HEK293 (cell line): ENCODE results near the gene C8G.

Experiments used
- CTCF ChIA-PET: fragments of 350-600 bp; formaldehyde crosslinking; extraction: SDS; loops from one replicate; lab custom pipeline; 2021; ENCODE audit warnings: antibody characterized with exemption; lab: Yijun Ruan, JAX
- POLR2A ChIA-PET: fragments of 300-600 bp; formaldehyde crosslinking; extraction: SDS; loops from one replicate; lab custom pipeline; 2020; ENCODE audit warnings: antibody characterized with exemption, inconsistent platforms; lab: Yijun Ruan, JAX
- H3K27ac ChIP-seq: fragments of 200-500 bp; sonication (Bioruptor generic); 2 replicates; pipeline ENCODE4 v1.5.1; 2014; ENCODE audit warnings: low read depth, low read length, control low read depth, inconsistent platforms; ENCODE audit errors: extremely low read depth
- H3K36me3 ChIP-seq, 2 experiments: fragments of 200-500 bp in 1 of 2; sonication (Bioruptor generic) in 1 of 2; 1 replicate in 1 of 2; 2 replicates in 1 of 2; pipeline ENCODE4 v1.5.1; 2014 to 2017; ENCODE audit warnings: inconsistent platforms in 2 of 2, low read length in 2 of 2; ENCODE audit not compliant: control insufficient read depth in 2 of 2, insufficient read depth in 1 of 2
- H3K4me1 ChIP-seq: fragments of 200-500 bp; sonication (Bioruptor generic); 2 replicates; pipeline ENCODE4 v1.5.1; 2014; ENCODE audit warnings: mild to moderate bottlenecking, low read length, inconsistent platforms; ENCODE audit not compliant: control insufficient read depth, insufficient read depth
- H3K4me3 ChIP-seq: 2 replicates; pipeline ENCODE4 v1.5.1; 2011; ENCODE audit warnings: low read depth, mild to moderate bottlenecking, control low read depth, low read length, moderate library complexity
- H3K9me3 ChIP-seq: fragments of 200-500 bp; sonication (Bioruptor generic); 2 replicates; pipeline ENCODE4 v1.5.1; 2014; ENCODE audit warnings: low read depth, low read length, inconsistent platforms; ENCODE audit not compliant: control insufficient read depth, insufficient read depth
- ATF2 ChIP-seq: fragments of 450-650 bp; formaldehyde crosslinking; IDR thresholded peaks from 2 replicates; pipeline ENCODE4 v1.5.1; 2016; ENCODE audit warnings: missing biosample characterization, missing genetic modification characterization, low read depth
- CTCF ChIP-seq: fragments of 450-650 bp; formaldehyde crosslinking; IDR thresholded peaks from 2 replicates; pipeline ENCODE4 v1.5.1; 2016; ENCODE audit warnings: missing biosample characterization, missing genetic modification characterization
- GLIS2 ChIP-seq: fragments of 450-650 bp; formaldehyde crosslinking; IDR thresholded peaks from 2 replicates; pipeline ENCODE4 v1.5.1; 2016; ENCODE audit warnings: missing biosample characterization, missing genetic modification characterization
- HIC1 ChIP-seq: fragments of 450-650 bp; formaldehyde crosslinking; IDR thresholded peaks from 2 replicates; pipeline ENCODE4 v1.5.1; 2016; ENCODE audit warnings: missing biosample characterization, missing genetic modification characterization
- PBX3 ChIP-seq: sonication (generic); formaldehyde crosslinking; IDR thresholded peaks from 2 replicates; pipeline ENCODE4 v1.8.1; 2022; ENCODE audit warnings: mild to moderate bottlenecking, moderate library complexity, missing genetic modification reagents
- ZBTB26 ChIP-seq: fragments of 450-650 bp; formaldehyde crosslinking; optimal IDR thresholded peaks from 2 replicates; pipeline ENCODE3; 2016; ENCODE audit warnings: missing biosample characterization, mild to moderate bottlenecking, missing genetic modification characterization
- ZBTB48 ChIP-seq: fragments of 450-650 bp; formaldehyde crosslinking; IDR thresholded peaks from 2 replicates; pipeline ENCODE4 v1.5.1; 2016; ENCODE audit warnings: missing biosample characterization, missing genetic modification characterization
- ZIC2 ChIP-seq: fragments of 450-650 bp; formaldehyde crosslinking; IDR thresholded peaks from 2 replicates; pipeline ENCODE4 v1.5.1; 2016; ENCODE audit warnings: missing biosample characterization, missing genetic modification characterization
- ZNF112 ChIP-seq: fragments of 450-650 bp; formaldehyde crosslinking; IDR thresholded peaks from 2 replicates; pipeline ENCODE4 v1.5.0; 2017; ENCODE audit warnings: missing biosample characterization, missing genetic modification characterization
- ZNF133 ChIP-seq: fragments of 450-650 bp; formaldehyde crosslinking; IDR thresholded peaks from 2 replicates; pipeline ENCODE4 v1.5.1; 2016; ENCODE audit warnings: missing biosample characterization, missing genetic modification characterization
- ZNF16 ChIP-seq: fragments of 450-650 bp; formaldehyde crosslinking; IDR thresholded peaks from 2 replicates; pipeline ENCODE4 v1.5.1; 2016; ENCODE audit warnings: low read depth, missing biosample characterization, missing genetic modification characterization
- ZNF223 ChIP-seq: fragments of 450-650 bp; formaldehyde crosslinking; IDR thresholded peaks from 2 replicates; pipeline ENCODE4 v1.5.1; 2016; ENCODE audit warnings: missing biosample characterization, missing genetic modification characterization
- ZNF394 ChIP-seq: fragments of 450-650 bp; formaldehyde crosslinking; IDR thresholded peaks from 2 replicates; pipeline ENCODE4 v1.5.1; 2016; ENCODE audit warnings: missing biosample characterization, missing genetic modification characterization, mild to moderate bottlenecking, moderate library complexity, borderline replicate concordance
- ZNF621 ChIP-seq: fragments of 450-650 bp; formaldehyde crosslinking; IDR thresholded peaks from 2 replicates; pipeline ENCODE4 v1.5.1; 2017; ENCODE audit warnings: missing biosample characterization, missing genetic modification characterization
- ZNF707 ChIP-seq: fragments of 450-650 bp; formaldehyde crosslinking; IDR thresholded peaks from 2 replicates; pipeline ENCODE4 v1.5.1; 2016; ENCODE audit warnings: missing biosample characterization, missing genetic modification characterization
- ZNF792 ChIP-seq: fragments of 450-650 bp; formaldehyde crosslinking; IDR thresholded peaks from 2 replicates; pipeline ENCODE4 v1.5.1; 2016; ENCODE audit warnings: missing biosample characterization, missing genetic modification characterization
- ZNF843 ChIP-seq: fragments of 450-650 bp; formaldehyde crosslinking; IDR thresholded peaks from 2 replicates; pipeline ENCODE4 v1.5.1; 2016; ENCODE audit warnings: missing biosample characterization, missing genetic modification characterization
- ZSCAN30 ChIP-seq: fragments of 450-650 bp; IDR thresholded peaks from 2 replicates; pipeline ENCODE4 v1.5.1; 2018; ENCODE audit warnings: missing biosample characterization, mild to moderate bottlenecking, missing genetic modification characterization, moderate library complexity
- TF ChIP-seq, protein P1 (sequence below): fragments of 450-650 bp; formaldehyde crosslinking; IDR thresholded peaks from 2 replicates; pipeline ENCODE4 v1.5.1; 2017; ENCODE audit warnings: missing biosample characterization, mild to moderate bottlenecking, missing genetic modification characterization, moderate library complexity
- TF ChIP-seq, protein P2 (sequence below): fragments of 450-650 bp; formaldehyde crosslinking; IDR thresholded peaks from 2 replicates; pipeline ENCODE4 v1.5.1; 2016; ENCODE audit warnings: missing biosample characterization, missing genetic modification characterization

Gene C8G

DNA sequence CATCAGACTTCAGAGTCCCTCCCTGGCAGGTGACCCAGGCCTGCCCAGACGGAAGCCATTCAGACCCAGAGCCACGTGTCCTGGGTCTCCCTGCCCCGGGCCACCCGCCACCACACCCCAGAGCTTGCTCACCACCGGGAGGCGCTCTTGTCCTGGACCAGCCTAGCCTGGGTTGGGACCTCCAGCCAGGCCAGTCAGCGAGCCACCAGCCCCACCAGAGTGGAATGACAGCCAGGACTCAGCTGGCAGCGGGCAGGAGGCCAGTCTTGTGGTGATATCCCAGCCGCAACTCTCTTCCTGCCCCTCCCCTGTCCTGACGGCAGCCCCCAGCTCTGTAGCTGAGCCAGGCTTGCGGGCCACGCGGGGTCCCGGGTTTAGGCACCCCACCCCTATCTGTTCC, 30.6 kb downstream of the C8G start:
- no peaks in the 10 kb centered on the region for H3K36me3 ChIP-seq
- CTCF ChIA-PET = interaction anchor here (0.6 to 3.4 kb wide), 10 partner anchors 10 to 133 kb away, joined by 3 to 22 read pairs (median 4); partner anchors contain the start of gene C8G
- H3K9me3 ChIP-seq = no peaks in the 10 kb centered on the region
- POLR2A ChIA-PET = interaction anchor here (0.9 to 2.5 kb wide), 3 partner anchors 17 to 54 kb away, joined by 4 to 7 read pairs (median 4); partner anchors contain the start of gene PAXX
- no peaks in the 10 kb centered on the region for H3K4me1 ChIP-seq
- TF ChIP-seq ZSCAN30 (tag by site-specific recombination) (no peak), ZNF223 (tag by site-specific recombination) (peak; percentile 91), CTCF (tag by site-specific recombination) (0 out of 2 replicates have a peak, but pooled peaks have one; percentile 16), ZNF621 (tag by site-specific recombination) (no peak), PBX3 (no peak), ZIC2 (tag by site-specific recombination) (peak; percentile 34; the same call in 1 of the 2 replicates), ZNF707 (tag by site-specific recombination) (no peak), ZNF394 (tag by site-specific recombination) (no peak), ATF2 (tag by site-specific recombination) (no peak), ZNF16 (tag by site-specific recombination) (no peak), ZNF792 (tag by site-specific recombination) (no peak), ZNF112 (no peak), ZNF133 (no peak), GLIS2 (no peak), ZNF843 (tag by site-specific recombination) (no peak), HIC1 (tag by site-specific recombination) (0 out of 2 replicates have a peak, but pooled peaks have one; percentile 6), ZBTB48 (tag by site-specific recombination) (no peak), ZBTB26 (tag by site-specific recombination) (no peak)
- TF ChIP-seq, protein P1, sequence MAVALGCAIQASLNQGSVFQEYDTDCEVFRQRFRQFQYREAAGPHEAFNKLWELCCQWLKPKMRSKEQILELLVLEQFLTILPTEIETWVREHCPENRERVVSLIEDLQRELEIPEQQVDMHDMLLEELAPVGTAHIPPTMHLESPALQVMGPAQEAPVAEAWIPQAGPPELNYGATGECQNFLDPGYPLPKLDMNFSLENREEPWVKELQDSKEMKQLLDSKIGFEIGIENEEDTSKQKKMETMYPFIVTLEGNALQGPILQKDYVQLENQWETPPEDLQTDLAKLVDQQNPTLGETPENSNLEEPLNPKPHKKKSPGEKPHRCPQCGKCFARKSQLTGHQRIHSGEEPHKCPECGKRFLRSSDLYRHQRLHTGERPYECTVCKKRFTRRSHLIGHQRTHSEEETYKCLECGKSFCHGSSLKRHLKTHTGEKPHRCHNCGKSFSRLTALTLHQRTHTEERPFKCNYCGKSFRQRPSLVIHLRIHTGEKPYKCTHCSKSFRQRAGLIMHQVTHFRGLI (tag by site-specific recombination) = no peak
- TF ChIP-seq, protein P2, sequence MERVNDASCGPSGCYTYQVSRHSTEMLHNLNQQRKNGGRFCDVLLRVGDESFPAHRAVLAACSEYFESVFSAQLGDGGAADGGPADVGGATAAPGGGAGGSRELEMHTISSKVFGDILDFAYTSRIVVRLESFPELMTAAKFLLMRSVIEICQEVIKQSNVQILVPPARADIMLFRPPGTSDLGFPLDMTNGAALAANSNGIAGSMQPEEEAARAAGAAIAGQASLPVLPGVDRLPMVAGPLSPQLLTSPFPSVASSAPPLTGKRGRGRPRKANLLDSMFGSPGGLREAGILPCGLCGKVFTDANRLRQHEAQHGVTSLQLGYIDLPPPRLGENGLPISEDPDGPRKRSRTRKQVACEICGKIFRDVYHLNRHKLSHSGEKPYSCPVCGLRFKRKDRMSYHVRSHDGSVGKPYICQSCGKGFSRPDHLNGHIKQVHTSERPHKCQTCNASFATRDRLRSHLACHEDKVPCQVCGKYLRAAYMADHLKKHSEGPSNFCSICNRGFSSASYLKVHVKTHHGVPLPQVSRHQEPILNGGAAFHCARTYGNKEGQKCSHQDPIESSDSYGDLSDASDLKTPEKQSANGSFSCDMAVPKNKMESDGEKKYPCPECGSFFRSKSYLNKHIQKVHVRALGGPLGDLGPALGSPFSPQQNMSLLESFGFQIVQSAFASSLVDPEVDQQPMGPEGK (tag by site-specific recombination) = no peak
- H3K27ac ChIP-seq = no peak overlapping the region
- H3K4me3 ChIP-seq = no peak overlapping the region
